HG02885 (cell line): ENCODE results near the gene TGIF1.

ENCODE experiments used
- ATAC-seq: cut with Tn5 transposase; IDR thresholded peaks from one replicate; pipeline ENCODE4 v1.9.1; 2021; ENCODE audit warnings: mild to moderate bottlenecking; ENCODE audit not compliant: unreplicated experiment, poor library complexity

Gene TGIF1

GRCh38 chr18:3508576-3509549, 58.9 kb downstream of the TGIF1 start:
- ATAC-seq: no peak
